ENCODE measurements around the gene VPS9D1. TPM values are rescaled to one million over a fixed set of nuclear protein-coding genes. Genes with fewer than 3 reads are reported as not detected.
"Not testable (repeated sequence)": the region's sequence is repeated elsewhere in the genome, so short reads cannot be mapped to it uniquely, and the experiment has no call there.

Gene VPS9D1
- total RNA-seq, 1 donor = 14.5 TPM

GRCh38 chr16:89695086-89695874 lies 25.4 kb downstream of the VPS9D1 start:
- H3K4me1 ChIP-seq (ENCODE audit: insufficient read depth, low read length) = peaks cover 2% of the 10 kb centered on the region
- DNase-seq (ENCODE audit: insufficient read length, low spot score, missing footprints) = peak; percentile 90
- peaks cover 30% of the 10 kb centered on the region for H3K36me3 ChIP-seq (ENCODE audit: insufficient read depth, low read length)
- no peak overlapping the region for H3K4me3 ChIP-seq (ENCODE audit: insufficient read depth, low read length)
- no peak overlapping the region for H3K4me2 ChIP-seq (ENCODE audit: insufficient read depth, low read length)
- H3K27ac ChIP-seq (ENCODE audit: low read depth, low read length) = no peak overlapping the region
- no peaks in the 10 kb centered on the region for H3K27me3 ChIP-seq (ENCODE audit: insufficient read depth, low read length)
- no peak overlapping the region for H2AFZ ChIP-seq (ENCODE audit: low read length)
- TF ChIP-seq CTCF (IDR thresholded peaks at IDR 0.05; ENCODE audit: extremely low read depth, low read depth, low read length) = no peak
- peaks cover 17% of the 10 kb centered on the region for H4K20me1 ChIP-seq (ENCODE audit: insufficient read depth, low read length)
- H3K9me3 ChIP-seq (ENCODE audit: low read depth, low read length) = no peaks in the 10 kb centered on the region
- H3K79me2 ChIP-seq (ENCODE audit: insufficient read depth, low read length) = peaks cover 2% of the 10 kb centered on the region

DNA sequence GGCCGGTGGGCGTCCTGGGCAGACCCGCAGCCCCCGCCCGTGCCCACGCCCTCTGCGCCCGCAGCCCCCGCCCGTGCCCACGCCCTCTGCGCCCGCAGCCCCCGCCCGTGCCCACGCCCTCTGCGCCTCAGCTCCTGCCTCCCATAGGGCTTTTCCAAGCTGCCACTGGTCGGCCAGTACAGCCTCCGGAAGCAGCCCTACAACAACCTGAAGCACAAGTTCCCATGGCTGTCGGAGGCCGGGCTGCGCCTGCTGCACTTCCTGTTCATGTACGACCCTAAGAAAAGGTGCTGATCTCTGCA lies 26.0 kb downstream of the VPS9D1 start:
- not testable (repeated sequence) for H3K79me2 ChIP-seq (ENCODE audit: insufficient read depth, low read length); H3K27me3 ChIP-seq (ENCODE audit: insufficient read depth, low read length); DNase-seq (ENCODE audit: insufficient read length, low spot score, missing footprints); H3K4me1 ChIP-seq (ENCODE audit: insufficient read depth, low read length); H3K9me3 ChIP-seq (ENCODE audit: low read depth, low read length); H3K4me3 ChIP-seq (ENCODE audit: insufficient read depth, low read length); H3K27ac ChIP-seq (ENCODE audit: low read depth, low read length); H3K4me2 ChIP-seq (ENCODE audit: insufficient read depth, low read length); H2AFZ ChIP-seq (ENCODE audit: low read length)
- Histone ChIP-seq H4K20me1 (ENCODE audit: insufficient read depth, low read length) (peaks cover 15% of the 10 kb centered on the region), H3K36me3 (ENCODE audit: insufficient read depth, low read length) (peaks cover 35% of the 10 kb centered on the region)

DNA sequence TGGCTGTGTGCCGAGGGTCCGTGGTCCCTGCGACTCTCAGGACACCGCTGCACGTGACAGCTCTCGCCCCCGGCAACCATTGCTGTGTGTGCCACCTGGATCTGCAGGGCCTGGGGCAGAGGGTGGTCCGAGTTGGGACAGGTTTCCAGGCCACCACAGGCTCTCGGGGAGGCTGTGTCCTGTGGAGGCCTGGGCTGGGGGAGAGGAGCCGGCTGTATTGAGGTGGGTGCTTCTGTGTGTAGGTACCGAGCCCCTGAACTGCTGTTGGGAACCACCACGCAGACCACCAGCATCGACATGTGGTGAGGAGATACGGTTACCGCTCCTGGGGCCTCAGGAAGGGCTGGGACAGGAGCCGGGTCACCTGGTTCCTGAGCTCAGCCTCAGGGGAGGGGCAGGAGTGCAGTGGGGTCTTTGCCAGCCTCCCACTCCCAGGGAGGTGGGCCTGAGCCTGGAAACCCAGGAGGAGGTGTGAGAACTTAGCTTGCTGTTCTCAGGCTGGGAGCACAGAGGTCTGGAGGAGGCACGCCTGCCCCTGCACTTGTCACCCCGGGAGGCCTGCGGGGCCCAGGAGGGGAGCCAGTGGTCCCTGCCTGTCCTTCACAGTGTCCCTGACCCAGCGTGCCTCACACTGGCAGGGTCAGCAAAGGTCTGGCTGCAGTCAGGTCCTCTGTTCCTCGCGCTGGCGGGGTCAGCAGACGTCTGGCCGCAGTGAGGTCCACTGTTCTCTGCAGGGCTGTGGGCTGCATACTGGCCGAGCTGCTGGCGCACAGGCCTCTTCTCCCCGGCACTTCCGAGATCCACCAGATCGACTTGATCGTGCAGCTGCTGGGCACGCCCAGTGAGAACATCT lies 26.5 kb downstream of the VPS9D1 start:
- H4K20me1 ChIP-seq (ENCODE audit: insufficient read depth, low read length) = peaks cover 11% of the 10 kb centered on the region
- no peak overlapping the region for H3K27ac ChIP-seq (ENCODE audit: low read depth, low read length)
- peak; percentile 70 for DNase-seq (ENCODE audit: insufficient read length, low spot score, missing footprints)
- no peak overlapping the region for H3K4me2 ChIP-seq (ENCODE audit: insufficient read depth, low read length)
- no peaks in the 10 kb centered on the region for H3K27me3 ChIP-seq (ENCODE audit: insufficient read depth, low read length)
- no peak overlapping the region for H2AFZ ChIP-seq (ENCODE audit: low read length)
- no peak for TF ChIP-seq CTCF (IDR thresholded peaks at IDR 0.05; ENCODE audit: extremely low read depth, low read depth, low read length)
- H3K79me2 ChIP-seq (ENCODE audit: insufficient read depth, low read length) = peaks cover 7% of the 10 kb centered on the region
- peaks cover 39% of the 10 kb centered on the region for H3K36me3 ChIP-seq (ENCODE audit: insufficient read depth, low read length)
- H3K4me1 ChIP-seq (ENCODE audit: insufficient read depth, low read length) = no peaks in the 10 kb centered on the region
- H3K4me3 ChIP-seq (ENCODE audit: insufficient read depth, low read length) = no peak overlapping the region
- H3K9me3 ChIP-seq (ENCODE audit: low read depth, low read length) = no peaks in the 10 kb centered on the region

DNA sequence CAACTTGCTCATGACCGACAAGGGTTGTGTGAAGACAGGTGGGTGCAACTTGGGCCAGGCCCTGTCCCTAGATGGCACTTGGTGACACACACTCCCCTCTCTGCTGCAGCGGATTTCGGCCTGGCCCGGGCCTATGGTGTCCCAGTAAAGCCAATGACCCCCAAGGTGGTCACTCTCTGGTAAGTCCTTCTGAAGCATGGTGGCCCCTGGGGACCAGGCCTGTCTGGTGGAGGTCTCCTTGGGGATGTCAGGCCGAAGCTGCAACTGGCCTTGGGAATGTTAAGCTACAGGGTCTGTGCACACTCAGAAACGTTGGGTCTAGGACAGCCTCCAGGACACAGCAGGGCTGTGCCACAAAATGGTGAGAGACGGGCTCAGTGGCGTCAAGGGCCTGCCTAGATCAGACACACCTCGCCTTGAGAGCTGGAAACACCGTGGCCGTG lies 27.4 kb downstream of the VPS9D1 start:
- peak; percentile 82 for DNase-seq (ENCODE audit: insufficient read length, low spot score, missing footprints)
- Histone ChIP-seq H3K9me3 (ENCODE audit: low read depth, low read length) (no peaks in the 10 kb centered on the region), H2AFZ (ENCODE audit: low read length) (no peak overlapping the region), H4K20me1 (ENCODE audit: insufficient read depth, low read length) (peaks cover 15% of the 10 kb centered on the region), H3K4me3 (ENCODE audit: insufficient read depth, low read length) (no peak overlapping the region), H3K27ac (ENCODE audit: low read depth, low read length) (no peak overlapping the region), H3K27me3 (ENCODE audit: insufficient read depth, low read length) (no peaks in the 10 kb centered on the region), H3K36me3 (ENCODE audit: insufficient read depth, low read length) (peaks cover 45% of the 10 kb centered on the region), H3K4me2 (ENCODE audit: insufficient read depth, low read length) (no peak overlapping the region), H3K4me1 (ENCODE audit: insufficient read depth, low read length) (no peaks in the 10 kb centered on the region), H3K79me2 (ENCODE audit: insufficient read depth, low read length) (peaks cover 14% of the 10 kb centered on the region)
- TF ChIP-seq CTCF (IDR thresholded peaks at IDR 0.05; ENCODE audit: extremely low read depth, low read depth, low read length) = no peak

All from osteoblast (primary cell).